Measurements from ENCODE around the gene FANCD2. TPM values are rescaled to one million over a fixed set of nuclear protein-coding genes. Genes with fewer than 3 reads are reported as not detected.
"Not testable (repeated sequence)": the region's sequence is repeated elsewhere in the genome, so short reads cannot be mapped to it uniquely, and the experiment has no call there.

The FANCD2 gene
- total and polyA plus RNA-seq, 11 donors = 0.12 to 4.4 (median 0.82) TPM

DNA sequence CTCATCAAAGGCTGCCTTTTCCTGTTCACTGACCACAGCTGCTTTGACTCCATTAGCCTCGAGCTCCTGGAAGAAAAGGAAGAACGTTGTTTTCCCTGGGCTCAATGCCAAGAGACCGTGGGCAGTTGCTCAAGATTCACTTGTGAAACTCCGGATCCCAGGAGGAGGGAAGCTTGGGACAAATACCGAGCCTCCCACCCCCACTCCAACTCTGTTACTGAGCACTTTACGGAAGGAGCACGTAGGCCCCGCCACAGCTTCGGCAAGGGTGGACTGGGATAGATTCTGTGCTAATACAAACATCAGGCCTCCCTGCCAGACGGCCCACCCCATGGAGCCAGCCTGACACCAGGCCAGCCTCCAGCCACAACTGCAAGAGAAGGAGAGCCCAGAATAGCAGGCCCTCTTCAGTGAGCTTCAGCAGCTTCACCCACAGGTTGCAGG, 10.8 kb upstream of the FANCD2 start:
- 0 to 9% (median 2%) methylated on average over 9 to 10 of the region's 10 CpGs for WGBS, 4 donors
- Histone ChIP-seq H3K9me3 (no peaks in the 10 kb centered on the region), H3K4me1 (peaks cover 5 to 37% (median 24%) of the 10 kb centered on the region in 12 donors), H3K4me3 (peak overlapping the region in 7 of 12 donors; percentile 1 to 39 (median 24)), H3K27me3 (no peaks in the 10 kb centered on the region), H3K36me3 (peaks cover 0 to 32% (median 22%) of the 10 kb centered on the region in 9 donors), H3K27ac (peak overlapping the region; percentile 77 to 93 (median 88))
- intact Hi-C loops (cut with DNase I) = loop anchor here in 1 of 10 donors (1.0 to 5.0 kb wide), 2 partner anchors 38 to 223 kb away; partner anchors contain the start of genes ARPC4 and TADA3
- ATAC-seq (peak; percentile 49 to 75 (median 67)), DNase-seq (peak; percentile 82 to 88 (median 87))
- TF ChIP-seq POLR2A (IDR thresholded peaks at IDR 0.05) = peak in 1 of 2 donors; percentile 11
- TF ChIP-seq, protein P1, sequence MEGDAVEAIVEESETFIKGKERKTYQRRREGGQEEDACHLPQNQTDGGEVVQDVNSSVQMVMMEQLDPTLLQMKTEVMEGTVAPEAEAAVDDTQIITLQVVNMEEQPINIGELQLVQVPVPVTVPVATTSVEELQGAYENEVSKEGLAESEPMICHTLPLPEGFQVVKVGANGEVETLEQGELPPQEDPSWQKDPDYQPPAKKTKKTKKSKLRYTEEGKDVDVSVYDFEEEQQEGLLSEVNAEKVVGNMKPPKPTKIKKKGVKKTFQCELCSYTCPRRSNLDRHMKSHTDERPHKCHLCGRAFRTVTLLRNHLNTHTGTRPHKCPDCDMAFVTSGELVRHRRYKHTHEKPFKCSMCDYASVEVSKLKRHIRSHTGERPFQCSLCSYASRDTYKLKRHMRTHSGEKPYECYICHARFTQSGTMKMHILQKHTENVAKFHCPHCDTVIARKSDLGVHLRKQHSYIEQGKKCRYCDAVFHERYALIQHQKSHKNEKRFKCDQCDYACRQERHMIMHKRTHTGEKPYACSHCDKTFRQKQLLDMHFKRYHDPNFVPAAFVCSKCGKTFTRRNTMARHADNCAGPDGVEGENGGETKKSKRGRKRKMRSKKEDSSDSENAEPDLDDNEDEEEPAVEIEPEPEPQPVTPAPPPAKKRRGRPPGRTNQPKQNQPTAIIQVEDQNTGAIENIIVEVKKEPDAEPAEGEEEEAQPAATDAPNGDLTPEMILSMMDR (IDR thresholded peaks at IDR 0.05) = no peak

DNA sequence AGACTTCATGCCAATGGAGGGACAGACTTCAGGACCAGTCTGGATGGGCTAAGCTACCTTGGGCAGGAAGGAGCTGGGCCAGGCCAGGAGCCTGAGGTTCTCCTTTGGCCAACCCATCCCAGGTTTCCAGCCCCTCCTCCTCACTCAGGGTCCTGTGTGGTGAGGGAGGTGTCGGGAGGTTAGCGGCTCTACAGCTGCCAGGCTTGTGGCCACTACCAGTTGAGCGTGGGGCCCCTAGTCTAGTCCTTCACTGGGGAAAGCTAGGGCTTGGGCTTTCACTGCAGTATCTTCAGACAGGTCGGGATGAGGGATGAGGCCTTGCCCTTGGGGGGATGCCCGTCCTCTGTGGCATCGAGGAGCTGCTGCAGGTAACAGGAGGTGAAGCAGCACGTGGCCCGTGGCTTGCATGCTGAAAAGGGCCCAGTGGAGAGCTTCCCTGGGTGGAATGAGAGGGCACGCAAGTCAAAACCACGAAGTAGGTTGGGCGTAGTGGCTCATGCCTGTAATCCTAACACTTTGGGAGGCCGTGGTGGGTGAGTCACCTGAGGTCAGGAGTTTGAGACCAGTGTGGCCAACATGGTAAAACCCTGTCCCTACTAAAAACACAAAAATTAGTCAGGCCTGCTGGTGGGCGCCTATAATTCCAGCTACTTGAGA, 8.5 kb upstream of the FANCD2 start:
- H3K27me3 ChIP-seq = no peaks in the 10 kb centered on the region
- H3K4me1 ChIP-seq = peaks cover 0 to 25% (median 16%) of the 10 kb centered on the region in 12 donors
- DNase-seq = no peak
- ATAC-seq = no peak
- TF ChIP-seq POLR2A (IDR thresholded peaks at IDR 0.05) = no peak
- TF ChIP-seq, protein P1 (IDR thresholded peaks at IDR 0.05) = no peak
- no peaks in the 10 kb centered on the region for H3K9me3 ChIP-seq
- intact Hi-C loops (cut with DNase I) = loop anchor here in 1 of 10 donors (5.0 kb wide), 1 partner anchor 225 kb away; the partner anchor contains the start of genes ARPC4 and TADA3
- peaks cover 0 to 54% (median 45%) of the 10 kb centered on the region in 9 donors for H3K36me3 ChIP-seq
- H3K27ac ChIP-seq = peak overlapping the region in 1 of 12 donors; percentile 93
- WGBS, 4 donors = 93 to 95% (median 94%) methylated on average over 12 to 13 of the region's 13 CpGs
- H3K4me3 ChIP-seq = no peak overlapping the region

DNA sequence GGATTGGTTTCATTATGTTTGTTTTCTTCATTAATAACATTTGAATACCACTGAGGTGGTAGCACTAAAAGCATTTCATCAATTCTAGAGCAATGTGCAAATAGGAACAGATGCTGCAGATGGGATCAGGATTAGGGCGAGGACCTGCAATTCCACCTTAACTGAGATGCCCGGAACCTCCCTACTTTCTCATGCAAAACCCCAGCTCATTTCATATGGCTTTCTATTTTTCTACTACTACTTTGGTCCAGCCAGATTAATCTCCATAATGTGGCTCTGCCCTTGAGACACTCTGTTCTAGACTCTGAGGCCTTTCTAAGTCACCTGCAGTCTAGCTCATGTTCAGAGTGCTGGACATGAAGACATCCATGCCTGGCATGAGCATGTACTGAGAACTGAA, 7.4 kb upstream of the FANCD2 start:
- peaks cover 0 to 64% (median 54%) of the 10 kb centered on the region in 9 donors for H3K36me3 ChIP-seq
- ATAC-seq, H3K27me3 ChIP-seq, H3K4me3 ChIP-seq, H3K9me3 ChIP-seq, H3K27ac ChIP-seq, DNase-seq: not testable (repeated sequence)
- H3K4me1 ChIP-seq = peaks cover 0 to 28% (median 16%) of the 10 kb centered on the region in 12 donors
- WGBS, 4 donors = 95 to 98% (median 97%) methylated on average over 2 of the region's 2 CpGs
- intact Hi-C loops (cut with DNase I) = loop anchor here in 1 of 10 donors (5.0 kb wide), 1 partner anchor 227 kb away; the partner anchor contains the start of genes ARPC4 and TADA3

DNA sequence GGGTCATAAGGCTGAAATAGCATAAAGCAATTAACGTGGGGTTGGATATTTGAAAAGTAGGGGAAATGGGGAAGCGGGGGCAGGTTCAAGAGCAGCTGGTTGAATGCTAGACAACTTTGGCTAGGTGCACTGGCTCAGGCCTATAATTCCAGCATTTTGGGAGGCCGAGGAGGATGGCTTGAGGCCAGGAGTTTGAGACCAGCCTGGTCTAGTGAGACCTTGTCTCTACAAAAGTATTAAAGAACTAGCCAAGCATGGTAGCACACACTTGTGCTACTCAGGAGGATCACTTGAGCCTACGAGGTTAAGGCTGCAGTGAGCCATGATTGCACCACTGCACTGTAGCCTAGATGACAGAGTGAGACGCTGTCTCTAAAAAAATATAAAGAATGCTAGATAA, 6.9 kb upstream of the FANCD2 start:
- intact Hi-C loops (cut with DNase I) = loop anchor here in 1 of 10 donors (5.0 kb wide), 1 partner anchor 227 kb away; the partner anchor contains the start of genes ARPC4 and TADA3
- TF ChIP-seq POLR2A (IDR thresholded peaks at IDR 0.05) = no peak
- TF ChIP-seq, protein P1 (IDR thresholded peaks at IDR 0.05) = no peak
- peaks cover 0 to 66% (median 55%) of the 10 kb centered on the region in 9 donors for H3K36me3 ChIP-seq
- H3K27me3 ChIP-seq = no peaks in the 10 kb centered on the region
- no peaks in the 10 kb centered on the region for H3K9me3 ChIP-seq
- WGBS, 4 donors = 87 to 89% (median 88%) methylated on average over 5 of the region's 5 CpGs
- no peak for ATAC-seq
- DNase-seq = no peak
- H3K4me3 ChIP-seq = no peak overlapping the region
- H3K27ac ChIP-seq = no peak overlapping the region
- H3K4me1 ChIP-seq = peaks cover 0 to 33% (median 16%) of the 10 kb centered on the region in 12 donors

Measured in heart left ventricle (tissue), 16 donors.